ENCODE measurements around the gene ACSL1.

The ACSL1 gene

GRCh38 chr4:184810720-184811119 is 15.0 kb downstream of the ACSL1 start:
- DNase-seq = no peak

DNA sequence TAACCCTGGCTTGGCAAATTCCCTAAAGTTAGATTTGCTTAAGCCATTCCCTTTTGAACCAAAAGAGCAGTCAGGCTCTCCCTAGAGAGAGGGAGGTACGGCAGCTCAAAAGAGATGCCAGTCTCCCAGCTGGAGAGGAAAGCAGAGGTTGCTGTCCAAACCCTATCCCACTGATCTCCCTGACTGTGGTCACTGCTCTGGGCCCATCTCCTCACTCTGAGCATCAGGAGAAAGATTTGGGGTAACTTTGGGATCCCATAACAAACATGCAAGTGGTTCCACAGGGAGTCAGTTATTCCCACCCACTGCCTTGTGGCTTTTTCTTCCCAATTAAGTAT is 17.1 kb downstream of the ACSL1 start:
- DNase-seq = no peak

DNA sequence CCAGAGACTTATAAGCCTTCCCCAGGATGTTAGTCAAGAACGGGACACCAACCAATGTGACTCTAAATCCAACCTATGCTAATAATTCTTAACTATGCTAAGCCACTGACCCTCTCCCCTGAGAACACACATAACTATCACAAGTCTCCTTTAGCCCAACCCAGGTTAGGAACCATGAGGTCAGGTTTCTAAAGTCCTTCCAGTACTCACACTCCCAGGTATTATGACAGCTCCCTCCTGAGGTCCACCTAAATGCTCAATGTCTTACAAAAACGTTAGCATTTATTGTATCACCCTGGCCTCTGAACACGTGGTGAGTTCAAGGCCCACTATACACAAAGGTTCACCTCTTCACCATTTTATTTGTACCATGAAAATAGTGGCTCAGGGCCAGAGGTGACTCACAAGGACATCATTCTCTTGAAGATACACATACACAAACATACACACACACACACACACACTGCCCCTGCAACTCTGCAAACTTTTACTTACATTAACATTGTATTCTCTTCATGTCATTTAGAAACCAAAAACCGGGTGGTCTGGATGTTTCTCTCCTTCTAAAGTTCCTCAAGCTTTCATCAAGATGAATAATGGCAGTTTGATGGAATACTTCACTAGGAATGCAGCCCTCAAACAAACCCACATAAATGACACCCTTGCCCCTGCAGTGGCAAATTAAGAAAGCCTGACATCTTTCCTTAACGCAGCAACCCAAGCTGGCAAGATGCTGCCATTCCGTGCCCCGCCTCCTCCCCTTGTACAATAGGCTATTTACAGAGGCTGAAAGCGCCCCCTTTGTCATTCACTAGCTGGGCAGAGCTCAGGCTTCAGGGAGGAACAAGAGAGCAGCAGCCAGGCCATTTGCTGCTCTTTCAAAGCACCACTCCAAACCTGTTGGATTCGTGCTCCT is 17.7 kb downstream of the ACSL1 start:
- DNase-seq = no peak

GRCh38 chr4:184807256-184807655 is 18.5 kb downstream of the ACSL1 start:
- DNase-seq = no peak

DNA sequence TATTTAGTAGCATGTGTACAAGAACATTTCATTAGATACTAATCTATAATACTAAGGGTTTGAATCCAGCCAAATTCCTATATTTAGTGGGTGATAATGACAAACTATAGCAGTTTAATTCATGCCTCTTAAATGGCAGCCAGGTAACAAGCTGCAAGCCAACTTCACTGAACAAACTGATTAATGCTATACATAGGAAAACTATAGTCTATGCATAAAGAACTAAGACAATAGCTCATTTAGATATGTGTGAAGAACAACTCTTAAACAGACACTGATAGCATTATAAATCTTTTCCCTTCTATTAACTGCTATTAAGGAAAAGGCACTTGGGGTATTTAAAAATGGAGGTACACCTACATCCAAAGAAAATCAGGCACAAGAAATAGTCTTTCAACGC is 19.1 kb downstream of the ACSL1 start:
- DNase-seq = no peak

- no peak for DNase-seq
Observed at GRCh38 chr4:184806229-184806550, 19.6 kb downstream of the ACSL1 start.

DNA sequence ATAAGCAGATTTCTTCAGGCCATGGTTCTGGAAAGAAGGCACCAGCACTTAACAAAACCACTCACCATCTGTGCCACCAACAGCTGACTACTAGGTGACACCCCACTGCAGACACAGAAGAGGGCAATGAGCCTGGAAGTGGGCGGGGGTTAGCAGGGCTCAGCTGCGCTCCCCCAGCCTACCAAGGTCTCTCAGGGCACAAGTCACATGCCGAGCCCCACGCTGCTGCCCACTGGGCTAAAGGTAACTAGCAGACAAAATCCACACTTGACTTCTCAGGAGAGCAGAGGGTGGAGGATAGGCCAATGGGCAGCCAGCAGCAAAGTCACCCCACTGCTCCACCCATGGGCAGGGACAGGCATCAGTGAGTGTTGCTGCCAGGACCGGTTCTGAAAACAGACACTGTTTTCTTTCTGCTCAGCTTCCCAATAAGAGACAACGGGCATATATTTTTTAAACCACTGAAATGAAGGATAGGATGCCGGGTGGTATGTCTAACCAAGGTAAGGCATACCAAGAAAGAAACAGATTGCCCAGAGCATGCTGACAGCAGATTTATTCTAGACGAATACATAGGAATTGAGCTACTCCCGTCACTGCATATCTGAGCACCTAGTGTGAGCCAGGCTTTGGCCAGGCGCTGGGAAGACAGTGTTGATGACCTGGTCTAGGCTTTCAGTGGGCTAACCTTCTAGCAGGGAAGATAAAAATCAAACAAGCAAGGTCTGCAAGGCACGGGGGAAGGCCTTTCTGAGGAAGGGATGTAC is 20.1 kb downstream of the ACSL1 start:
- DNase-seq = no peak

GRCh38 chr4:184804621-184805020 is 21.1 kb downstream of the ACSL1 start:
- no peak for DNase-seq

- no peak for DNase-seq
Observed at GRCh38 chr4:184803874-184804273, 21.9 kb downstream of the ACSL1 start.

GRCh38 chr4:184803133-184803532 is 22.6 kb downstream of the ACSL1 start:
- no peak for DNase-seq

DNA sequence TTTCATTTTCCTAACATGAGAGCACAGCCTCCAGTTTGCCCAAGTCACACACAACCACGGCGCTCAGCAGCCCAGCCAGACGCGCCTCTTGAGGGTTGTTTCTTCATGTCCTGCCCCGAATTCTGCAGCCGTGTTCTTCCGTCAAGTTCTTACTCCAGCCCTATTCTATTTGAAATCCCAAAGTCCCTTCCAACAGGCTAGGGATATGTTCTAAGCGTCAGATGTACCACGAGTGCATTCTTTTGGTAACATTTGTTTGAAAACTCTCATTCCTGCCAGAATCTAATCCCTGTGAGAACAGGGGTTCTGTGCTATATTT is 23.1 kb downstream of the ACSL1 start:
- no peak for DNase-seq

DNA sequence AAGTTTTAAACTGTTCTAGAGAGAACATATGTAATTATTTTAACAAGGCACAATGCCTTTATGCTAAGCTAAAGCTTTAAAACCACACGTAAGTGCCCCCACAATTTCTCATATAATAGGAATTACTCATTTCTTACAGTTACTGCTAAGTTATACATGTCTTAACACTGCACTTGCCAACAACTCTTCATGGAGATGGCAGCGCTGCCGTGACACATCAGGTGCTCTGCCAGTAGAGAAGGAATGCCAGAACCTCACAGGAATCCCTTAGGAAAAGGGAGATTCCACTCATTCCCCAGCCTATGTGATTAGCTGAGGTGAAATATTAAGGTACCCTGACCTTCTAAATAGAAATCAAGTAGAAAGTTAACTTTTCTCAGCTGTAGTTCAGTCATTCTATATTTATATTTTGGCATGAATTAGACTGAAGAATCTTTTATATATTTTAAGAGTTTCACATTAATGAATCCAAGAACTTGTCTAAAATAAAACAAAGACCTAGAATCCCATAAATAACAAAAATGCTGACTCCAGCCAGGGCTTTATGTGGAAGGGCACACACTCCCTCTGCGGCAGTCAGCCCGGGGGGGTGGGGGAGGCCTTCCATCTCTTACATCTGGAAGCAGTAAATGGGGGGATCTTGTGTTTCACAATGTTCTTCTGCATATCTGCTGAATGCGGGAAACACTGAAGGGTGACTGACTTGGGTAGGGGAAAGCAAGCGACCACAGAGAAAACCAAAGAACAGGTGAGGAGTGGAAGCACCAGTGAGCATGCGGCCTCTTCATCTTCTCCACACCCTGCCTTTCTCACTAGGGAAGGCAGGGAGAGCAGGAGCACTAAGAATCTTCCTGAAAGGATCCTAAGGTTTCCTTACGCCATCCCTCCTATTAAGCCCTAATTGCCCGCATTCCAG is 23.7 kb downstream of the ACSL1 start:
- DNase-seq = peak; percentile 86

DNA sequence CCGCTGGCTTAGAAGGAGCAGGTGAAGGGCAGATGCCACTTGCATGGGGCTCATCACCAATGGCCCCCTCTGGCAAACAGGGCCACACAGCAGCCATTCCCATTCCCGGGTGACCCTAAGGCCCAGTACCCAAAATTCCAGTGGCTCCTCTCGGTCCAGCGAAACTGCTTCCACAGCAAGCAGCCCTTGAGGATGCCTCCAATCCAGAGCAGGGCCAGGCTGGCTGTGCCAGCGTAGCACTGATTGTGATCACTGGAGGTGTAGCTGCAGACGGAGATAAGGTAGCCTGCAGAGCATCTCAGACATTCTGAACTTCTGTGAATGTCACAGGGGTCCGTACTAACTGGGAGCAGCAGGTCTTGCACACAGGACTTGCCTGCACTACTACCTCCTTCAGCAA is 27.3 kb downstream of the ACSL1 start:
- no peak for DNase-seq

DNA sequence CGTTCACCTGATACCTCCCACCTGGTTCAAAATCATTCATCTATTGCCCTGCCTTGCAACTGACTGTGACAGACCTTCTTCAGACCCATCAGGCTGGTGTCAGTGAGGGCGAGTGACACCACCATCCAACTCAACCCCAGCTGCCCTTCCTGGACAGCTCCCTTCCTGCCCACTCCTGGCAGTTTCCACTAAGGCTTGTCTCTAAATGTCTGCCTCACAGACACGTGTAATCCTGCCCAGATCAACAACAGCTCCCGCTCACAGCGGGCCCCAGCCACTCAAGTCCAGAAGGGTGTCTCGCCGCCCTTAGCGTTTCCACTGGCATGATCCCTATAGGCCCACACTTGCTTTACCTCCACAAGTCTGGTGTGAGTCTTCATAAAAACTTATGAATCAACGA is 28.9 kb downstream of the ACSL1 start:
- no peak for DNase-seq

DNA sequence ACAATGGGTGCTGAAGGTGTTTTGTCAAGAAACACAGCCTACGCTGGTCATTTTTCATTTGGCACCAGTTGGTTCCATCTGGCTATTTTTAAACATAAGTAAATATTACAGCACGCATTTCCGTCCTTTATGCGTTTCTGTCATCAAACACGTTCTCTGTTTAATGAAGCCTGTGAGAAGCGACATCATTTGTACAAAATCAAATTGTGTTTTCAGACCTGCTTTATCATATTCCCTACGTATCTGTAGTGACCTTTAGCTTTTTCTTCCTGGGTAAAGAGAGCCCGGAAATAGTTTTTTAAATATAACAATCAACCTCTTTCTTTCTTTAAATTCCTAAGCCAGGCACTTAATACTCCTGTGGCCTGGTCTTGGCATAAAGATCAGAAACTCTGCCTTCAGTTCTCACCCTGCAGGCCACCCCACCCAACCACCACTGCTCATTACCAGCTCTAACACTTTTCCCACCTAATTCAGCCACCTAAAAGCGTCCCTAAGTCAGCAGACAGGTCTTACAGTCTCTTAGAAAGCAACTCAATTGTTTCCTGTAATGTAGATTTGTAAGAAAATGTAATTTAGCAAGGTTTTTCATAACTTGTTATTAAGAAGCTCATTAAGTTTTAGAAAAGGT is 30.4 kb downstream of the ACSL1 start:
- no peak for DNase-seq

DNA sequence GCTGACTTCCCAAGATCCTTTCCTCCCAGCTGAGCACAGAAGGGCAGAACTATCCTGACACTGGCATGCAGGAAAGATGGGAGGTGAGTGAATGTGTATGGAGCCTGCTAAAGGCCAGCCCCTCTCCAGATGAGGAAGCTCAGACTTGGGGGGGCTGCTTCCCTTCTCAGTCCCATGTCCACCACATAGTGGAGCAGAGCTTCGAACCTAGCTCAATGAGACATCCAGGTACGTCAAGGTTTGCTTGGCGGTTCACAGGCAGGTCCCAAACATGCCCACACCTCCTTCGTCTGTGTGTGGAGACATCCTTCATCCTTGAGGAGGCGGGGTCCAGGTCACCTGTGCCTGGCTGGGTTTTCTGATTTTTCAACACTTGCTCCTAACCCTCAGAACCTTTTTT is 31.3 kb downstream of the ACSL1 start:
- DNase-seq = no peak

GRCh38 chr4:184793735-184794355 is 31.9 kb downstream of the ACSL1 start:
- DNase-seq = no peak

GRCh38 chr4:184792950-184793555 is 32.7 kb downstream of the ACSL1 start:
- peak; percentile 78 for DNase-seq

DNA sequence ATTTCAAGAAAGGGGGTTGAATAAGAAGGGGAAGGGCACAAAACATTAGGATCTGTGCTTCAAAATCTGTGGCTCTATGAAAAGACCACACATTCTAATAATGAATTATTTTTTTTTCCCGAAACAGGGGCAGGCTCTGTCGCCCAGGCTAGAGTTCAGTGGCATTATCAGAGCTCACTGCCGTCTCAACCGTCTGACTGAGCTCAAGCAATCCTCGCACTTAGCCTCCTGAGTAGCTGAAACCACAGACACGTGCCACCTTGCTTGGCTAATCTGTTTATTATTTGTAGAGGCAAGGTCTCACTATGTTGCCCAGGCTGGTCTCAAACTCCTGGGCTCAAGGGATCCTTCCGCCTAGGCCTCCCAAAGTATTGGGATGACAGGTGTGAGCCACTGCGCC is 33.4 kb downstream of the ACSL1 start:
- DNase-seq = no peak

GRCh38 chr4:184790826-184791225 is 34.9 kb downstream of the ACSL1 start:
- DNase-seq = no peak

GRCh38 chr4:184787766-184788503 is 37.8 kb downstream of the ACSL1 start:
- DNase-seq = no peak
